ENCODE data around the gene COL9A1.

DNA sequence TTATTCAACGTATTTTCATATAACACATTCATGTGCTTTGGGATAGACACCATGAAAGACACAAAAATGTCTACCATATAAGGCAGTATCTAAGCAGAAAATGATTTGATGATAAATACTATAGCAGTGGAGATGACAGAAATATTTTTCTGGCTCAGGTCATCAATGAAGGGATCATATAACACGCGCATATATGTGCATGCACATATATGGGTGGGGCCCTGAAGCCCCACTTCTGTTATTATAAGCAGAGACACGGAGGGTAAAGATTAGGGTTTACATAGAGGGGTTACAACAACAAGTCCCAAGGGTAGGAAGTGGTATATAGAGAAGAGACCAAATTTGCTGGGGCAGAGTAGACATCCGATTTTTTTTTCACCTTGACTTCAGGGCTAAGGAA, 16.0 kb downstream of the COL9A1 start:
- TF ChIP-seq, protein P1, sequence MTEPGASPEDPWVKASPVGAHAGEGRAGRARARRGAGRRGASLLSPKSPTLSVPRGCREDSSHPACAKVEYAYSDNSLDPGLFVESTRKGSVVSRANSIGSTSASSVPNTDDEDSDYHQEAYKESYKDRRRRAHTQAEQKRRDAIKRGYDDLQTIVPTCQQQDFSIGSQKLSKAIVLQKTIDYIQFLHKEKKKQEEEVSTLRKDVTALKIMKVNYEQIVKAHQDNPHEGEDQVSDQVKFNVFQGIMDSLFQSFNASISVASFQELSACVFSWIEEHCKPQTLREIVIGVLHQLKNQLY (CRISPR knock-in tag; conservative IDR thresholded peaks at IDR 0.05), result no peak
- TF ChIP-seq BRCA1 (IDR thresholded peaks at IDR 0.05), result no peak
- TF ChIP-seq BRCA1 (CRISPR knock-in tag; IDR thresholded peaks at IDR 0.05), result no peak
- TF ChIP-seq STAT6 (CRISPR knock-in tag; IDR thresholded peaks at IDR 0.05), result no peak
- TF ChIP-seq, protein P2, sequence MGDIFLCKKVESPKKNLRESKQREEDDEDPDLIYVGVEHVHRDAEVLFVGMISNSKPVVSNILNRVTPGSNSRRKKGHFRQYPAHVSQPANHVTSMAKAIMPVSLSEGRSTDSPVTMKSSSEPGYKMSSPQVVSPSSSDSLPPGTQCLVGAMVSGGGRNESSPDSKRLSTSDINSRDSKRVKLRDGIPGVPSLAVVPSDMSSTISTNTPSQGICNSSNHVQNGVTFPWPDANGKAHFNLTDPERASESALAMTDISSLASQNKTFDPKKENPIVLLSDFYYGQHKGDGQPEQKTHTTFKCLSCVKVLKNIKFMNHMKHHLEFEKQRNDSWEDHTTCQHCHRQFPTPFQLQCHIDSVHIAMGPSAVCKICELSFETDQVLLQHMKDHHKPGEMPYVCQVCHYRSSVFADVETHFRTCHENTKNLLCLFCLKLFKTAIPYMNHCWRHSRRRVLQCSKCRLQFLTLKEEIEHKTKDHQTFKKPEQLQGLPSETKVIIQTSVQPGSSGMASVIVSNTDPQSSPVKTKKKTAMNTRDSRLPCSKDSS (IDR thresholded peaks at IDR 0.05; ENCODE audit: low read depth, partially characterized antibody), result no peak
- TF ChIP-seq DNMT1 (IDR thresholded peaks at IDR 0.05), result no peak
- TF ChIP-seq SPI1 (IDR thresholded peaks at IDR 0.05; ENCODE audit: borderline replicate concordance, low read depth, low read length), result no peak
- TF ChIP-seq, protein P3, sequence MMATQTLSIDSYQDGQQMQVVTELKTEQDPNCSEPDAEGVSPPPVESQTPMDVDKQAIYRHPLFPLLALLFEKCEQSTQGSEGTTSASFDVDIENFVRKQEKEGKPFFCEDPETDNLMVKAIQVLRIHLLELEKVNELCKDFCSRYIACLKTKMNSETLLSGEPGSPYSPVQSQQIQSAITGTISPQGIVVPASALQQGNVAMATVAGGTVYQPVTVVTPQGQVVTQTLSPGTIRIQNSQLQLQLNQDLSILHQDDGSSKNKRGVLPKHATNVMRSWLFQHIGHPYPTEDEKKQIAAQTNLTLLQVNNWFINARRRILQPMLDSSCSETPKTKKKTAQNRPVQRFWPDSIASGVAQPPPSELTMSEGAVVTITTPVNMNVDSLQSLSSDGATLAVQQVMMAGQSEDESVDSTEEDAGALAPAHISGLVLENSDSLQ (IDR thresholded peaks at IDR 0.05), result no peak
- TF ChIP-seq ZNF449 (CRISPR knock-in tag; IDR thresholded peaks at IDR 0.05), result no peak
- TF ChIP-seq ZFP36 (IDR thresholded peaks at IDR 0.05; ENCODE audit: low read depth, low read length, partially characterized antibody), result no peak
- TF ChIP-seq MAX (CRISPR knock-in tag; IDR thresholded peaks at IDR 0.05), result no peak
- no peak for TF ChIP-seq NFIC (IDR thresholded peaks at IDR 0.05)
- TF ChIP-seq GMEB1 (CRISPR knock-in tag; IDR thresholded peaks at IDR 0.05), result no peak

Measured in K562 (cell line).